Liver (tissue), 3 donors: ENCODE measurements around the gene FBXW7.

Experiments
- EGR1 ChIP-seq, 2 donors: IDR thresholded peaks; 2 replicates each; pipeline ENCODE4 v1.6.1; 2016 to 2018; ENCODE audit warnings: antibody characterized with exemption in 2 of 2, low read depth in 2 of 2
- FOXA1 ChIP-seq: IDR thresholded peaks from 2 replicates; pipeline ENCODE4 v1.6.1; 2016; ENCODE audit warnings: antibody characterized with exemption
- HNF4A ChIP-seq, 2 donors: conservative IDR thresholded peaks; 2 replicates each; pipeline ENCODE4 v1.6.1; 2016; ENCODE audit warnings: antibody characterized with exemption in 2 of 2, mild to moderate bottlenecking in 2 of 2
- HNF4G ChIP-seq: IDR thresholded peaks from 2 replicates; pipeline ENCODE4 v1.6.1; 2016; ENCODE audit warnings: antibody characterized with exemption
- MAX ChIP-seq: IDR thresholded peaks from 2 replicates; pipeline ENCODE4 v1.6.1; 2016; ENCODE audit warnings: antibody characterized with exemption
- RAD21 ChIP-seq, 2 donors: IDR thresholded peaks; 2 replicates each; pipeline ENCODE4 v1.6.1; 2016; ENCODE audit warnings: antibody characterized with exemption in 2 of 2, mild to moderate bottlenecking in 2 of 2
- REST ChIP-seq: IDR thresholded peaks from 2 replicates; pipeline ENCODE4 v1.6.1; 2016; ENCODE audit warnings: antibody characterized with exemption, mild to moderate bottlenecking
- YY1 ChIP-seq: IDR thresholded peaks from 2 replicates; pipeline ENCODE4 v1.6.1; 2016; ENCODE audit warnings: antibody characterized with exemption, mild to moderate bottlenecking
- ZBTB33 ChIP-seq: IDR thresholded peaks from 2 replicates; pipeline ENCODE4 v1.6.1; 2016; ENCODE audit warnings: antibody characterized with exemption
- TF ChIP-seq, protein P1 (sequence below): fragments of 150-350 bp; IDR thresholded peaks from 2 replicates; pipeline ENCODE4 v1.5.1; 2017; ENCODE audit warnings: improper control_type of control experiment, low read depth, low read length; ENCODE audit not compliant: missing input control
- donor health status: healthy.
- donor health status: healthy.

DNA sequence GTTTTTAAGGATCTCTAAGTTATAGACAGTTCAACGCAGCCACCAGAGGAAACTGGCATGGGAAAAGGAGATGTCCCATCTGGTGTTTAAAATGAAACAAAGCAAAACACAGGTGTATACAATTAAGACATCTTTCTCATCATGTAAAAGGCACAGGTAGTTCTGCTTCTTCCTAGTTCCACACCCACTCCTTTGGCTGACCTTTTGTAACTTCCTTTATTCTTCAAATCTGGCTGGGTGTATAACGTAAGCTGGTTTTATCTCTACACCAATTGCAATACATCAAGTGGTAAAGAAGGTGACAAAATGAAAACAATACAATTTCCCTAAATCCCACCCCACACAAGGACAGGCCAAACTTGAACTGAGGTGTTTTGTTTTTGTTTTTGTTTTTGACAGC lies 27.3 kb upstream of the FBXW7 start:
- TF ChIP-seq, protein P1, sequence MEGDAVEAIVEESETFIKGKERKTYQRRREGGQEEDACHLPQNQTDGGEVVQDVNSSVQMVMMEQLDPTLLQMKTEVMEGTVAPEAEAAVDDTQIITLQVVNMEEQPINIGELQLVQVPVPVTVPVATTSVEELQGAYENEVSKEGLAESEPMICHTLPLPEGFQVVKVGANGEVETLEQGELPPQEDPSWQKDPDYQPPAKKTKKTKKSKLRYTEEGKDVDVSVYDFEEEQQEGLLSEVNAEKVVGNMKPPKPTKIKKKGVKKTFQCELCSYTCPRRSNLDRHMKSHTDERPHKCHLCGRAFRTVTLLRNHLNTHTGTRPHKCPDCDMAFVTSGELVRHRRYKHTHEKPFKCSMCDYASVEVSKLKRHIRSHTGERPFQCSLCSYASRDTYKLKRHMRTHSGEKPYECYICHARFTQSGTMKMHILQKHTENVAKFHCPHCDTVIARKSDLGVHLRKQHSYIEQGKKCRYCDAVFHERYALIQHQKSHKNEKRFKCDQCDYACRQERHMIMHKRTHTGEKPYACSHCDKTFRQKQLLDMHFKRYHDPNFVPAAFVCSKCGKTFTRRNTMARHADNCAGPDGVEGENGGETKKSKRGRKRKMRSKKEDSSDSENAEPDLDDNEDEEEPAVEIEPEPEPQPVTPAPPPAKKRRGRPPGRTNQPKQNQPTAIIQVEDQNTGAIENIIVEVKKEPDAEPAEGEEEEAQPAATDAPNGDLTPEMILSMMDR: no peak
- TF ChIP-seq EGR1 (IDR thresholded peaks at IDR 0.05; ENCODE audit: low read depth in 2 of 2) (no peak), ZBTB33 (no peak), YY1 (no peak), RAD21 (IDR thresholded peaks at IDR 0.05) (no peak), FOXA1 (no peak), HNF4G (no peak), HNF4A (conservative IDR thresholded peaks at IDR 0.05) (no peak), MAX (no peak), REST (no peak)
